H1 (cell line): ENCODE results near the gene HSPA12A. TPM values are rescaled to one million over a fixed set of nuclear protein-coding genes. Genes with fewer than 3 reads are reported as not detected.

Experiments
- CTCF ChIA-PET: fragments of 300-600 bp; sonication (Branson Sonifier 250); formaldehyde crosslinking; loops from one replicate; lab custom pipeline; 2021; ENCODE audit not compliant: partially characterized antibody; lab: Charles Lee
- POLR2A ChIA-PET: fragments of 300-600 bp; sonication (Branson Sonifier 250); formaldehyde crosslinking; loops from one replicate; lab custom pipeline; 2021; ENCODE audit warnings: inconsistent platforms; ENCODE audit not compliant: partially characterized antibody; lab: Charles Lee
- DNase-seq, 2 experiments: peaks; one replicate each; pipeline versions ENCODE4 v3.0.0 to v3.0.0-alpha.2; 2010 to 2022; ENCODE audit warnings: low spot score in 2 of 2, low read depth in 1 of 2, mixed read lengths in 1 of 2
- FAIRE-seq: peaks from 2 replicates; lab custom pipeline; 2011; peaks lifted over from hg19 to GRCh38; lab: Jason Lieb, UNC
- H2AFZ ChIP-seq: 2 replicates; pipeline ENCODE4 v1.8.1; 2012; ENCODE audit warnings: low read length, inconsistent platforms
- H2AK5ac ChIP-seq: 2 replicates; pipeline ENCODE4 v1.6.1; 2013; ENCODE audit warnings: low read depth, low read length
- H2BK120ac ChIP-seq: replicated peaks from 2 replicates; pipeline ENCODE3; 2013; ENCODE audit warnings: low read depth, low read length, inconsistent platforms
- H2BK12ac ChIP-seq: 2 replicates; pipeline ENCODE4 v1.6.1; 2013; ENCODE audit warnings: low read depth, low read length
- H2BK15ac ChIP-seq: 2 replicates; pipeline ENCODE4 v1.6.1; 2013; ENCODE audit warnings: low read length
- H2BK20ac ChIP-seq: 2 replicates; pipeline ENCODE4 v1.6.1; 2013; ENCODE audit warnings: low read length
- H2BK5ac ChIP-seq: 2 replicates; pipeline ENCODE4 v1.6.1; 2013; ENCODE audit warnings: low read depth, low read length
- H3K14ac ChIP-seq: 2 replicates; pipeline ENCODE4 v1.6.1; 2013; ENCODE audit warnings: inconsistent platforms; ENCODE audit not compliant: insufficient read length
- H3K18ac ChIP-seq: 2 replicates; pipeline ENCODE4 v1.6.1; 2013; ENCODE audit warnings: low read length; ENCODE audit errors: extremely low read depth
- H3K23ac ChIP-seq: 2 replicates; pipeline ENCODE4 v1.6.1; 2013; ENCODE audit warnings: inconsistent platforms; ENCODE audit not compliant: insufficient read length
- H3K23me2 ChIP-seq: 2 replicates; pipeline ENCODE4 v1.6.1; 2013; ENCODE audit warnings: low read depth, low read length
- H3K27ac ChIP-seq: 2 replicates; pipeline ENCODE4 v1.6.1; 2011; ENCODE audit warnings: low read depth, low read length, inconsistent platforms
- H3K27me3 ChIP-seq, 4 experiments: replicated peaks in 1 of 4; 1 replicate in 1 of 4; 2 replicates in 3 of 4; pipeline versions ENCODE4 v1.6.1 to v1.8.1; 2011 to 2013; ENCODE audit warnings: low read length in 3 of 4, mild to moderate bottlenecking in 3 of 4, inconsistent platforms in 2 of 4, mixed read lengths in 2 of 4, moderate library complexity in 1 of 4; ENCODE audit not compliant: control insufficient read depth in 3 of 4, insufficient read depth in 3 of 4; ENCODE audit errors: extremely low read depth in 1 of 4
- H3K36me3 ChIP-seq, 4 experiments: 2 replicates each; pipeline versions ENCODE4 v1.6.1 to v1.8.1; 2011 to 2013; ENCODE audit warnings: mild to moderate bottlenecking in 4 of 4, low read length in 3 of 4, moderate library complexity in 2 of 4, control low read depth in 1 of 4, inconsistent platforms in 1 of 4; ENCODE audit not compliant: insufficient read depth in 4 of 4, control insufficient read depth in 2 of 4
- H3K4ac ChIP-seq: replicated peaks from 2 replicates; pipeline ENCODE3; 2013; ENCODE audit warnings: low read length, low read depth, mixed read lengths, inconsistent platforms; ENCODE audit not compliant: insufficient read length
- H3K4me1 ChIP-seq, 4 experiments: replicated peaks in 1 of 4; 1 replicate in 1 of 4; 2 replicates in 3 of 4; pipeline versions ENCODE4 v1.6.1 to v1.8.1; 2011 to 2013; ENCODE audit warnings: low read length in 3 of 4, inconsistent platforms in 2 of 4, mixed read lengths in 1 of 4; ENCODE audit not compliant: insufficient read depth in 4 of 4, control insufficient read depth in 3 of 4
- H3K4me2 ChIP-seq, 2 experiments: 2 replicates each; pipeline versions ENCODE4 v1.6.1 to v1.8.1; 2011 to 2013; ENCODE audit warnings: low read depth in 2 of 2, low read length in 2 of 2, control low read depth in 1 of 2, inconsistent platforms in 1 of 2, mild to moderate bottlenecking in 1 of 2; ENCODE audit not compliant: insufficient read depth in 1 of 2
- H3K4me3 ChIP-seq, 4 experiments: fragments of 200-600, 300-600 bp in 1 of 4; sonication (generic), shearing (Covaris generic), sonication (Bioruptor Twin) in 1 of 4; 2 replicates each; pipeline versions ENCODE4 v1.5.1 to v1.8.1; 2011 to 2016; ENCODE audit warnings: low read length in 4 of 4, low read depth in 3 of 4, control low read depth in 2 of 4, inconsistent platforms in 2 of 4, mild to moderate bottlenecking in 2 of 4, mixed read lengths in 1 of 4, moderate library complexity in 1 of 4; ENCODE audit not compliant: insufficient read depth in 2 of 4; ENCODE audit errors: extremely low read depth in 1 of 4
- H3K56ac ChIP-seq: replicated peaks from 2 replicates; pipeline ENCODE3; 2013; ENCODE audit warnings: low read depth, mild to moderate bottlenecking, mixed read lengths, low read length, inconsistent platforms; ENCODE audit not compliant: insufficient read length
- H3K79me1 ChIP-seq: 2 replicates; pipeline ENCODE4 v1.6.1; 2013; ENCODE audit warnings: low read depth, low read length, control low read depth
- H3K79me2 ChIP-seq, 2 experiments: 2 replicates each; pipeline versions ENCODE4 v1.6.1 to v1.8.1; 2012 to 2013; ENCODE audit warnings: low read length in 2 of 2, mild to moderate bottlenecking in 2 of 2, inconsistent platforms in 1 of 2; ENCODE audit not compliant: insufficient read depth in 2 of 2, control insufficient read depth in 1 of 2
- H3K9ac ChIP-seq, 4 experiments: replicated peaks in 1 of 4; 1 replicate in 1 of 4; 2 replicates in 3 of 4; pipeline versions ENCODE4 v1.6.1 to v1.8.1; 2011 to 2013; ENCODE audit warnings: low read depth in 3 of 4, low read length in 3 of 4, control low read depth in 2 of 4, mild to moderate bottlenecking in 2 of 4, moderate library complexity in 2 of 4, inconsistent platforms in 1 of 4; ENCODE audit errors: extremely low read depth in 1 of 4
- H3K9me3 ChIP-seq, 2 experiments: 2 replicates each; pipeline versions ENCODE4 v1.6.1 to v1.8.1; 2012 to 2013; ENCODE audit warnings: mild to moderate bottlenecking in 2 of 2, moderate library complexity in 2 of 2, control low read depth in 1 of 2, inconsistent platforms in 1 of 2, low read depth in 1 of 2, low read length in 1 of 2, mixed read lengths in 1 of 2; ENCODE audit not compliant: insufficient read depth in 2 of 2
- H4K20me1 ChIP-seq, 2 experiments: replicated peaks in 1 of 2; 2 replicates each; pipeline versions ENCODE3 to v1.8.1; 2011 to 2013; ENCODE audit warnings: inconsistent platforms in 2 of 2, low read length in 2 of 2, mild to moderate bottlenecking in 1 of 2; ENCODE audit not compliant: insufficient read depth in 2 of 2, control insufficient read depth in 1 of 2
- H4K5ac ChIP-seq: 2 replicates; pipeline ENCODE4 v1.6.1; 2013; ENCODE audit warnings: low read length, low read depth, mixed read lengths, inconsistent platforms; ENCODE audit not compliant: insufficient read length
- H4K8ac ChIP-seq: 2 replicates; pipeline ENCODE4 v1.8.0; 2013; ENCODE audit warnings: mild to moderate bottlenecking, moderate library complexity, low read length, inconsistent platforms; ENCODE audit not compliant: insufficient read depth; ENCODE audit errors: extremely low read depth
- H4K91ac ChIP-seq: replicated peaks from 2 replicates; pipeline ENCODE3; 2013; ENCODE audit warnings: low read length, mixed read lengths, inconsistent platforms; ENCODE audit not compliant: insufficient read length
- BACH1 ChIP-seq: IDR thresholded peaks from 2 replicates; pipeline ENCODE4 v1.6.1; 2012; ENCODE audit warnings: low read length, improper control_type of control experiment
- RXRA ChIP-seq: IDR thresholded peaks from 2 replicates; pipeline ENCODE4 v1.6.1; 2011; ENCODE audit warnings: low read depth, mild to moderate bottlenecking, low read length, moderate library complexity; ENCODE audit not compliant: insufficient read depth
- SIRT6 ChIP-seq: IDR thresholded peaks from one replicate; pipeline ENCODE4 v1.7.1; 2012; ENCODE audit warnings: low read length, inconsistent platforms
- SP1 ChIP-seq: IDR thresholded peaks from 2 replicates; pipeline ENCODE4 v1.6.1; 2011; ENCODE audit warnings: low read depth, low read length
- WGBS, 2 experiments: shearing (Covaris generic) in 1 of 2; methylation state at CpG; one replicate each; pipeline versions ENCODE4 v1.1.6 to v1.1.7; 2013 to 2015; ENCODE audit warnings: low lambda C conversion rate in 2 of 2, mixed read lengths in 2 of 2, inconsistent platforms in 1 of 2, low coverage in 1 of 2, missing lambda C conversion rate in 1 of 2; ENCODE audit not compliant: insufficient replicate concordance in 2 of 2, insufficient coverage in 1 of 2, insufficient read length in 1 of 2; ENCODE audit errors: extremely low coverage in 1 of 2, missing lambda C conversion rate in 1 of 2; 5-methylcytosine and 5-hydroxymethylcytosine counted together
- polyA plus RNA-seq, 7 experiments: library from polyadenylated mRNA; depleted of rRNA in 3 of 7; stranded (reverse) in 5 of 7; unstranded in 2 of 7; fragments of >200 nt in 5 of 7; fragments of 200-250 nt in 2 of 7; gene quantifications; 1 replicate in 5 of 7; 2 replicates in 1 of 7; 4 replicates in 1 of 7; pipeline versions ENCODE4 v1.2.1 to v1.2.3, GENCODE V29; 2011 to 2013; ENCODE audit warnings: missing spikeins in 2 of 7, mixed read lengths in 2 of 7
- total RNA-seq: library from RNA; stranded (reverse); fragmentation: NEBNext Ultra II Directional; extraction: Animal tissue kit (Norgen Biotek cat#: 25700); gene quantifications from 2 replicates; pipeline ENCODE4 v1.2.1, GENCODE V29; 2021
- TF ChIP-seq, protein P1 (sequence below): IDR thresholded peaks from 2 replicates; pipeline ENCODE4 v1.6.1; 2011; ENCODE audit warnings: low read length, improper control_type of control experiment

Gene HSPA12A
- total and polyA plus RNA-seq, 2 of the 8 experiments (the other 6 are each of a cell fraction or from before 2014, with no cell fraction given): 3.1 to 6.9 TPM

DNA sequence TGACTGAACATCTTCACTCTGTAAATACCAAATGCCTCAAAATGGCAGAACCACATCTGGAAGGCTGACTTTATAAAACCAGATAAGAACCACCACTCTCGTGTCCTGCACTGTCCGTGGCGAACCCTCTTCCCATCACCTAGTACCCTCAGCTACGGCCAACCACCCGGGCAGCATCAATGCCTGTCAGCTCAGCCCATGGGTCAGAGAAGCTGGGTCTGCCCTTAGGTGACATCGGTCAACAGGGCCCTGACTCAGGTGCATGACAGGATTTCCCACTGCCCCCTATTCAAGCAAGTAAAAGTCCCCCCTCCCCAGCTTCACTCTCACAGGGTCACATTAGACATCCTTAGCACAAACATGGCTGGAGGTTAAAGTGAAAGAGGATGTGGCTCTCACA lies 56.6 kb downstream of the HSPA12A start:
- H4K91ac ChIP-seq: no peak overlapping the region
- CTCF ChIA-PET: interaction anchor here (0.6 to 12.9 kb wide), 10 partner anchors 14 to 807 kb away, joined by 3 to 223 read pairs (median 6); no protein-coding TSS in a partner anchor
- no peaks in the 10 kb centered on the region for H3K23me2 ChIP-seq
- H3K9me3 ChIP-seq: no peaks in the 10 kb centered on the region
- H3K23ac ChIP-seq: no peak overlapping the region
- no peak overlapping the region for H2BK20ac ChIP-seq
- H2BK5ac ChIP-seq: no peak overlapping the region
- DNase-seq (no peak), FAIRE-seq (no peak)
- H3K4me1 ChIP-seq: peaks cover 0 to 13% (median 1%) of the 10 kb centered on the region in 4 experiments; a peak in 2 of 7 replicates
- H3K4me3 ChIP-seq: no peak overlapping the region
- no peak overlapping the region for H2BK12ac ChIP-seq
- H4K20me1 ChIP-seq: no peaks in the 10 kb centered on the region
- H3K56ac ChIP-seq: no peak overlapping the region
- no peaks in the 10 kb centered on the region; a peak in 1 of 7 replicates for H3K27me3 ChIP-seq
- H3K79me1 ChIP-seq: no peaks in the 10 kb centered on the region
- no peak overlapping the region for H4K5ac ChIP-seq
- WGBS, 2 experiments: 85% methylated on average over 6 of the region's 6 CpGs; no CpG with 5 or more reads in 1 of the 2 experiments
- H2BK120ac ChIP-seq: no peak overlapping the region
- H2BK15ac ChIP-seq: no peak overlapping the region
- no peak overlapping the region for H3K18ac ChIP-seq
- H3K4me2 ChIP-seq: no peak overlapping the region
- no peak overlapping the region for H3K27ac ChIP-seq
- H4K8ac ChIP-seq: no peak overlapping the region; the same call in 1 of the 2 replicates
- no peaks in the 10 kb centered on the region for H3K36me3 ChIP-seq
- no peak overlapping the region for H3K14ac ChIP-seq
- no peak for TF ChIP-seq BACH1
- TF ChIP-seq RXRA: no peak
- TF ChIP-seq, protein P1, sequence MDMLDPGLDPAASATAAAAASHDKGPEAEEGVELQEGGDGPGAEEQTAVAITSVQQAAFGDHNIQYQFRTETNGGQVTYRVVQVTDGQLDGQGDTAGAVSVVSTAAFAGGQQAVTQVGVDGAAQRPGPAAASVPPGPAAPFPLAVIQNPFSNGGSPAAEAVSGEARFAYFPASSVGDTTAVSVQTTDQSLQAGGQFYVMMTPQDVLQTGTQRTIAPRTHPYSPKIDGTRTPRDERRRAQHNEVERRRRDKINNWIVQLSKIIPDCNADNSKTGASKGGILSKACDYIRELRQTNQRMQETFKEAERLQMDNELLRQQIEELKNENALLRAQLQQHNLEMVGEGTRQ: no peak
- no peak for TF ChIP-seq SIRT6
- no peak for TF ChIP-seq SP1
- TF ChIP-seq, all 59 proteins: peak for 0
- no peak overlapping the region for H2AK5ac ChIP-seq
- H3K79me2 ChIP-seq: no peaks in the 10 kb centered on the region
- H3K9ac ChIP-seq: no peak overlapping the region
- POLR2A ChIA-PET: no interaction called here
- H3K4ac ChIP-seq: no peak overlapping the region
- no peak overlapping the region for H2AFZ ChIP-seq
